ENCODE measurements around the gene ARL9.

- TF ChIP-seq CTCF (IDR thresholded peaks at IDR 0.05) = no peak
- TF ChIP-seq POLR2A (IDR thresholded peaks at IDR 0.05) = no peak
Observed at GRCh38 chr4:56551516-56551915, 45.9 kb downstream of the ARL9 start.

Measured in body of pancreas (tissue), 4 donors.